ENCODE data around the gene DRC1.

Gene DRC1

DNA sequence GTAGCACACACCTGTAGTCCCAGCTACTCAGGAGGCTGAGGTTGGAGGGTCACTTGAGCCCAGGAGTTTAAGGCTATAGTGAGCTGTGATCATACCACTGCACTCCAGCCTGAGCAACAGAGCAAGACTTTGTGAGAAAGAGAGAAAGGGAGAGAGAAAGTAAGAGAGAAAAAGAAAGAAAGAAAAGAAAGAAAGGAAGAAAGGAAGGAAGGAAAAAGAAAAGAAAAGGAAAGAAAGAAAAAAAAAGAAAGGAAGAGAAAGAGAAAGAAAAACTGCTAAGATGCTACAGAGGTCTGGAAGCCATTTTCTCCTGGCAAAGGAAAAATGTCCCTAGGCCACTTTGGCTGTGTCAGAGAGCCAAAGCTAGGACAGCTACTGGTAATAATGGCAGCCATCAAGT, 30.6 kb downstream of the DRC1 start:
- no peak for TF ChIP-seq EZH2phosphoT487 (IDR thresholded peaks at IDR 0.05; ENCODE audit: borderline replicate concordance, low read length)
- TF ChIP-seq, protein P1, sequence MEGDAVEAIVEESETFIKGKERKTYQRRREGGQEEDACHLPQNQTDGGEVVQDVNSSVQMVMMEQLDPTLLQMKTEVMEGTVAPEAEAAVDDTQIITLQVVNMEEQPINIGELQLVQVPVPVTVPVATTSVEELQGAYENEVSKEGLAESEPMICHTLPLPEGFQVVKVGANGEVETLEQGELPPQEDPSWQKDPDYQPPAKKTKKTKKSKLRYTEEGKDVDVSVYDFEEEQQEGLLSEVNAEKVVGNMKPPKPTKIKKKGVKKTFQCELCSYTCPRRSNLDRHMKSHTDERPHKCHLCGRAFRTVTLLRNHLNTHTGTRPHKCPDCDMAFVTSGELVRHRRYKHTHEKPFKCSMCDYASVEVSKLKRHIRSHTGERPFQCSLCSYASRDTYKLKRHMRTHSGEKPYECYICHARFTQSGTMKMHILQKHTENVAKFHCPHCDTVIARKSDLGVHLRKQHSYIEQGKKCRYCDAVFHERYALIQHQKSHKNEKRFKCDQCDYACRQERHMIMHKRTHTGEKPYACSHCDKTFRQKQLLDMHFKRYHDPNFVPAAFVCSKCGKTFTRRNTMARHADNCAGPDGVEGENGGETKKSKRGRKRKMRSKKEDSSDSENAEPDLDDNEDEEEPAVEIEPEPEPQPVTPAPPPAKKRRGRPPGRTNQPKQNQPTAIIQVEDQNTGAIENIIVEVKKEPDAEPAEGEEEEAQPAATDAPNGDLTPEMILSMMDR (IDR thresholded peaks at IDR 0.05; ENCODE audit: low read depth, low read length, poor library complexity, severe bottlenecking), result no peak
- Histone ChIP-seq H3K4me1 (ENCODE audit: control insufficient read depth, low read length) (no peaks in the 10 kb centered on the region), H3K79me2 (ENCODE audit: control insufficient read depth, low read length) (no peaks in the 10 kb centered on the region), H3F3A (ENCODE audit: control insufficient read depth, insufficient read depth) (no peaks in the 10 kb centered on the region), H3K27ac (ENCODE audit: low read depth, low read length) (no peak overlapping the region), H3K9me3 (ENCODE audit: control insufficient read depth, insufficient read depth, low read length) (no peaks in the 10 kb centered on the region), H3K4me3 (ENCODE audit: low read length) (no peak overlapping the region), H3K36me3 (ENCODE audit: control insufficient read depth, low read length) (no peaks in the 10 kb centered on the region), H3K9me2 (replicated peaks; ENCODE audit: control insufficient read depth, low read length) (no peaks in the 10 kb centered on the region), H3K4me2 (ENCODE audit: low read length) (no peak overlapping the region), H3K27me3 (ENCODE audit: control insufficient read depth, low read length) (peaks cover 11% of the 10 kb centered on the region), H4K20me1 (ENCODE audit: control insufficient read depth, insufficient read depth, low read depth, low read length) (no peaks in the 10 kb centered on the region)

DNA sequence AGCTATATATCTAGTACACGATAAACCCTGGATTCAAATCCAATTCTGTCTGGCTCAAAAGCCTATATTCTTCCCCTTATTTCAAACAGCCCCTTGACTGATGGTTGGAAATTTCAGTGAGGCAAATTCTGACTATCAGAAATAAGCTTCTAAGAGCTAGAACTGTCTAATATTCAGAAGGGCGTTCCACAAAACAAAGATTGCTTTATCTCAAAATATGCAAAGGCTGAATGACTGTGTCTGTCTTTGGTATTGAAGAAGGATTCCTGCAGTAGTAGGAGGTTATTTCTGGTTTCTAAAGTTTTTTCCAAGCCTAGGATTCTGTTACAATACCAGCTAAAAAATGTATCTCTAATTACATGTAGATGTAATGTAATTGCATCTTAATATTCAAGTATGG, 31.1 kb downstream of the DRC1 start:
- Histone ChIP-seq H3K9me3 (ENCODE audit: control insufficient read depth, insufficient read depth, low read length) (no peaks in the 10 kb centered on the region), H3K9me2 (replicated peaks; ENCODE audit: control insufficient read depth, low read length) (no peaks in the 10 kb centered on the region), H3K4me3 (ENCODE audit: low read length) (no peak overlapping the region), H3K4me1 (ENCODE audit: control insufficient read depth, low read length) (no peaks in the 10 kb centered on the region), H3F3A (ENCODE audit: control insufficient read depth, insufficient read depth) (no peaks in the 10 kb centered on the region), H3K27me3 (ENCODE audit: control insufficient read depth, low read length) (peaks cover 11% of the 10 kb centered on the region), H3K36me3 (ENCODE audit: control insufficient read depth, low read length) (no peaks in the 10 kb centered on the region), H3K4me2 (ENCODE audit: low read length) (no peak overlapping the region), H3K27ac (ENCODE audit: low read depth, low read length) (no peak overlapping the region), H3K79me2 (ENCODE audit: control insufficient read depth, low read length) (no peaks in the 10 kb centered on the region), H4K20me1 (ENCODE audit: control insufficient read depth, insufficient read depth, low read depth, low read length) (no peaks in the 10 kb centered on the region)
- no peak for TF ChIP-seq EZH2phosphoT487 (IDR thresholded peaks at IDR 0.05; ENCODE audit: borderline replicate concordance, low read length)
- TF ChIP-seq, protein P1 (IDR thresholded peaks at IDR 0.05; ENCODE audit: low read depth, low read length, poor library complexity, severe bottlenecking), result no peak

DNA sequence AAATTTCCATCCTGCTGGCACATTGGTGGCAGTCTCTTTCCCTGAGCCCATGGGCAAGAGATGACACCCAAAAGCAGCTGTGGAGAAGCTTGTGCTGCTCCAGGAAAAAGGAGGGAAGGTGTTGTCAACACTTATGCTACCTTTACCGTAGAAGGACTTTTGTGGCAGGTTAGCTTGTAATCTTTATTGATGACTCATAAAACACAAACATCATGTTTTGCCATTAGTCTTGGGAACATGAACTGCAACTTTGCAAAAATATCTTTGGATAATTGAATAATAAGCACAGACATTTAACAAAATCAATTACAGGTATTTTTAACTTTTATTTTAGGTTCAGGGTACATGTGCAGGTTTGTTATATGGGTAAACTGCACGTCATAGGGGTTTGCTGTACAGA, 33.4 kb downstream of the DRC1 start:
- TF ChIP-seq EZH2phosphoT487 (IDR thresholded peaks at IDR 0.05; ENCODE audit: borderline replicate concordance, low read length), result no peak
- TF ChIP-seq, protein P1 (IDR thresholded peaks at IDR 0.05; ENCODE audit: low read depth, low read length, poor library complexity, severe bottlenecking), result no peak
- H3K9me3 ChIP-seq (ENCODE audit: control insufficient read depth, insufficient read depth, low read length), result no peaks in the 10 kb centered on the region
- H4K20me1 ChIP-seq (ENCODE audit: control insufficient read depth, insufficient read depth, low read depth, low read length), result no peaks in the 10 kb centered on the region
- no peak overlapping the region for H3K27ac ChIP-seq (ENCODE audit: low read depth, low read length)
- H3K4me1 ChIP-seq (ENCODE audit: control insufficient read depth, low read length), result no peaks in the 10 kb centered on the region
- no peak overlapping the region for H3K4me3 ChIP-seq (ENCODE audit: low read length)
- H3K9me2 ChIP-seq (replicated peaks; ENCODE audit: control insufficient read depth, low read length), result no peaks in the 10 kb centered on the region
- H3F3A ChIP-seq (ENCODE audit: control insufficient read depth, insufficient read depth), result no peaks in the 10 kb centered on the region
- peaks cover 13% of the 10 kb centered on the region for H3K27me3 ChIP-seq (ENCODE audit: control insufficient read depth, low read length)
- no peaks in the 10 kb centered on the region for H3K79me2 ChIP-seq (ENCODE audit: control insufficient read depth, low read length)
- H3K4me2 ChIP-seq (ENCODE audit: low read length), result no peak overlapping the region
- no peaks in the 10 kb centered on the region for H3K36me3 ChIP-seq (ENCODE audit: control insufficient read depth, low read length)

DNA sequence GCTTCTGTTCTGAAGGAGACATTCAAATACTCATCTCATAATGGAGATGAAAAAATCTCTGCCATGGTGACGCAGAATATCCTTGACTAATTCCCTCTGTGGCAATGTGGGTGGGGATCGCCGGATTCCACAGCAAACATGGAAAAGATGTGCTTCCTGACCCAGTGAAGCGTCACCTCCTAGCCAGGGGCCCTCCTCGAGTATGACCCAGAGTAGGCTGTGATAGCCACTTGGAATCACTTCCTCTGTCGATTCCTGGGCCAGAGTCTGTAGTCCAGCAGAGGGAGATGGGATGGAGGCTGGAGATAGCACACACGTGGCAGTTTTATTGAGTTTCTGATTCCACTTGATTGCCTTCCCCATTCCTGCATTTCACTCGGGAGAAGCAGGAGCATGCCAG, 36.8 kb downstream of the DRC1 start:
- no peaks in the 10 kb centered on the region for H3K4me1 ChIP-seq (ENCODE audit: control insufficient read depth, low read length)
- no peak overlapping the region for H3K4me2 ChIP-seq (ENCODE audit: low read length)
- no peak overlapping the region for H3K27ac ChIP-seq (ENCODE audit: low read depth, low read length)
- no peaks in the 10 kb centered on the region for H3K79me2 ChIP-seq (ENCODE audit: control insufficient read depth, low read length)
- no peaks in the 10 kb centered on the region for H3F3A ChIP-seq (ENCODE audit: control insufficient read depth, insufficient read depth)
- H3K27me3 ChIP-seq (ENCODE audit: control insufficient read depth, low read length), result peaks cover 5% of the 10 kb centered on the region
- TF ChIP-seq, protein P1 (IDR thresholded peaks at IDR 0.05; ENCODE audit: low read depth, low read length, poor library complexity, severe bottlenecking), result no peak
- TF ChIP-seq EZH2phosphoT487 (IDR thresholded peaks at IDR 0.05; ENCODE audit: borderline replicate concordance, low read length), result no peak
- H3K9me2 ChIP-seq (replicated peaks; ENCODE audit: control insufficient read depth, low read length), result no peaks in the 10 kb centered on the region
- no peaks in the 10 kb centered on the region for H3K9me3 ChIP-seq (ENCODE audit: control insufficient read depth, insufficient read depth, low read length)
- H3K4me3 ChIP-seq (ENCODE audit: low read length), result no peak overlapping the region
- no peaks in the 10 kb centered on the region for H4K20me1 ChIP-seq (ENCODE audit: control insufficient read depth, insufficient read depth, low read depth, low read length)
- no peaks in the 10 kb centered on the region for H3K36me3 ChIP-seq (ENCODE audit: control insufficient read depth, low read length)

All from DOHH2 (cell line).